Stimulated activated naive CD4-positive, alpha-beta T cell (primary cell): ENCODE measurements around the gene PIF1.
A peak's percentile ranks its signal among the peaks of the same experiment; 100 is the strongest.
"Not testable (repeated sequence)": the region's sequence is repeated elsewhere in the genome, so short reads cannot be mapped to it uniquely, and the experiment has no call there.

Experiments
- DNase-seq, 6 experiments: peaks; one replicate each; lab custom pipeline; 2025; lab: John Stamatoyannopoulos, UW

The PIF1 gene

GRCh38 chr15:64847876-64848716 lies 22.6 kb upstream of the PIF1 start:
- no peak for DNase-seq

GRCh38 chr15:64847448-64847847 lies 22.0 kb upstream of the PIF1 start:
- DNase-seq, result no peak

GRCh38 chr15:64847016-64847415 lies 21.6 kb upstream of the PIF1 start:
- no peak for DNase-seq

- no peak for DNase-seq
Measured at GRCh38 chr15:64845831-64846595, 20.6 kb upstream of the PIF1 start.

GRCh38 chr15:64845183-64845611 lies 19.8 kb upstream of the PIF1 start:
- DNase-seq, result no peak

GRCh38 chr15:64844576-64845145 lies 19.2 kb upstream of the PIF1 start:
- peak in 2 of 6 experiments; percentile 12 to 17 for DNase-seq

- DNase-seq, result no peak
Measured at GRCh38 chr15:64843991-64844390, 18.5 kb upstream of the PIF1 start.

GRCh38 chr15:64842986-64843561 lies 17.6 kb upstream of the PIF1 start:
- DNase-seq, result no peak

- DNase-seq, result peak in 2 of 6 experiments; percentile 16 to 58
Measured at GRCh38 chr15:64842096-64842939, 16.9 kb upstream of the PIF1 start.

- peak; percentile 76 to 89 (median 82) for DNase-seq
Measured at GRCh38 chr15:64841344-64842095, 16.1 kb upstream of the PIF1 start, which contains the start of gene PLEKHO2. Gene PLEKHO2 (plus strand): TSS chr15:64841915. CDS start chr15:64842017, 102 bp downstream.

GRCh38 chr15:64841060-64841343 lies 15.6 kb upstream of the PIF1 start:
- DNase-seq, result no peak

GRCh38 chr15:64837502-64837901 lies 12.1 kb upstream of the PIF1 start:
- peak; percentile 16 to 70 (median 58) for DNase-seq

GRCh38 chr15:64836023-64836536 lies 10.6 kb upstream of the PIF1 start:
- no peak for DNase-seq

GRCh38 chr15:64833690-64834089 lies 8.2 kb upstream of the PIF1 start:
- no peak for DNase-seq

- no peak for DNase-seq
Measured at GRCh38 chr15:64828985-64829384, 3.5 kb upstream of the PIF1 start.

- DNase-seq, result peak in 3 of 6 experiments; percentile 20 to 50 (median 28)
Measured at GRCh38 chr15:64824929-64825430, 467 bp downstream of the PIF1 start.

- no peak for DNase-seq
Measured at GRCh38 chr15:64816452-64816851, 9.0 kb downstream of the PIF1 start.

GRCh38 chr15:64814965-64815364 lies 10.5 kb downstream of the PIF1 start:
- DNase-seq, result not testable (repeated sequence)

GRCh38 chr15:64814283-64814682 lies 11.2 kb downstream of the PIF1 start:
- DNase-seq, result not testable (repeated sequence)

GRCh38 chr15:64813075-64813474 lies 12.4 kb downstream of the PIF1 start:
- DNase-seq, result no peak
